H9 (cell line): ENCODE measurements around the gene DLG5. TPM values are rescaled to one million over a fixed set of nuclear protein-coding genes. Genes with fewer than 3 reads are reported as not detected.

Experiments used
- DNase-seq: peaks from one replicate; pipeline ENCODE4 v3.0.0-alpha.2; 2017
- H2AFZ ChIP-seq: one replicate; pipeline ENCODE4 v1.6.1; 2013; ENCODE audit warnings: mild to moderate bottlenecking, low read length, control low read depth, moderate library complexity
- H2AK5ac ChIP-seq: 2 replicates; pipeline ENCODE4 v1.6.1; 2013; ENCODE audit warnings: low read length, control low read depth, mixed read lengths; ENCODE audit not compliant: insufficient read length
- H2BK120ac ChIP-seq: one replicate; pipeline ENCODE4 v1.6.1; 2013; ENCODE audit warnings: low read depth, mild to moderate bottlenecking, low read length, control low read depth, inconsistent platforms; ENCODE audit not compliant: poor library complexity, severe bottlenecking
- H2BK12ac ChIP-seq: 2 replicates; pipeline ENCODE4 v1.6.1; 2013; ENCODE audit warnings: low read length, control low read depth, mixed read lengths, low read depth; ENCODE audit not compliant: insufficient read length
- H2BK15ac ChIP-seq: 2 replicates; pipeline ENCODE4 v1.6.1; 2013; ENCODE audit warnings: low read depth, low read length, control low read depth
- H2BK20ac ChIP-seq: one replicate; pipeline ENCODE4 v1.6.1; 2013; ENCODE audit warnings: low read depth, mild to moderate bottlenecking, low read length, control low read depth, inconsistent platforms; ENCODE audit not compliant: poor library complexity, severe bottlenecking
- H2BK5ac ChIP-seq: 2 replicates; pipeline ENCODE4 v1.6.1; 2013; ENCODE audit warnings: low read length, control low read depth, mixed read lengths; ENCODE audit not compliant: insufficient read length
- H3K14ac ChIP-seq: 2 replicates; pipeline ENCODE4 v1.6.1; 2013; ENCODE audit warnings: low read length, control low read depth; ENCODE audit not compliant: insufficient read depth
- H3K18ac ChIP-seq: 2 replicates; pipeline ENCODE4 v1.6.1; 2013; ENCODE audit warnings: low read depth, mild to moderate bottlenecking, mixed read lengths, low read length, control low read depth; ENCODE audit not compliant: insufficient read length
- H3K23ac ChIP-seq: 2 replicates; pipeline ENCODE4 v1.6.1; 2013; ENCODE audit warnings: low read length, control low read depth, mixed read lengths, low read depth; ENCODE audit not compliant: insufficient read length
- H3K23me2 ChIP-seq: 2 replicates; pipeline ENCODE4 v1.6.1; 2013; ENCODE audit warnings: low read depth, mild to moderate bottlenecking, mixed read lengths, low read length, control low read depth; ENCODE audit not compliant: insufficient read length, poor library complexity, severe bottlenecking
- H3K27ac ChIP-seq: 2 replicates; pipeline ENCODE4 v1.5.1; 2013; ENCODE audit warnings: low read length, control low read depth, mixed read lengths, low read depth; ENCODE audit not compliant: insufficient read length
- H3K27me3 ChIP-seq: 2 replicates; pipeline ENCODE4 v1.6.1; 2013; ENCODE audit warnings: low read length, control low read depth, inconsistent platforms; ENCODE audit not compliant: insufficient read depth
- H3K4ac ChIP-seq: 2 replicates; pipeline ENCODE4 v1.6.1; 2013; ENCODE audit warnings: low read depth, mild to moderate bottlenecking, control low read depth, inconsistent platforms, low read length, moderate library complexity
- H3K4me1 ChIP-seq: 2 replicates; pipeline ENCODE4 v1.6.1; 2013; ENCODE audit warnings: low read length, control low read depth, inconsistent platforms; ENCODE audit not compliant: insufficient read depth
- H3K4me2 ChIP-seq: 2 replicates; pipeline ENCODE4 v1.6.1; 2013; ENCODE audit warnings: low read length, control low read depth, mixed read lengths; ENCODE audit not compliant: insufficient read length, insufficient read depth
- H3K56ac ChIP-seq: 2 replicates; pipeline ENCODE4 v1.6.1; 2013; ENCODE audit warnings: low read depth, mild to moderate bottlenecking, mixed read lengths, low read length, control low read depth; ENCODE audit not compliant: insufficient read length
- H3K79me1 ChIP-seq: 2 replicates; pipeline ENCODE4 v1.6.1; 2013; ENCODE audit warnings: low read depth, mild to moderate bottlenecking, moderate library complexity, low read length, control low read depth, inconsistent platforms; ENCODE audit not compliant: insufficient read depth, poor library complexity, severe bottlenecking
- H3K79me2 ChIP-seq: 2 replicates; pipeline ENCODE4 v1.6.1; 2013; ENCODE audit warnings: low read length, control low read depth, inconsistent platforms; ENCODE audit not compliant: insufficient read depth
- H3K9ac ChIP-seq: 2 replicates; pipeline ENCODE4 v1.6.1; 2013; ENCODE audit warnings: low read length, control low read depth, mixed read lengths; ENCODE audit not compliant: insufficient read length; ENCODE audit errors: extremely low read depth
- H3K9me3 ChIP-seq: one replicate; pipeline ENCODE4 v1.6.1; 2013; ENCODE audit warnings: low read depth, low read length, inconsistent platforms; ENCODE audit not compliant: control insufficient read depth
- H3T11ph ChIP-seq: one replicate; pipeline ENCODE4 v1.6.1; 2013; ENCODE audit warnings: mild to moderate bottlenecking, low read length, control low read depth, inconsistent platforms
- H4K20me1 ChIP-seq: one replicate; pipeline ENCODE4 v1.6.1; 2013; ENCODE audit not compliant: control insufficient read depth, insufficient read length, insufficient read depth
- H4K5ac ChIP-seq: 2 replicates; pipeline ENCODE4 v1.6.1; 2013; ENCODE audit warnings: low read depth, mild to moderate bottlenecking, mixed read lengths, low read length, control low read depth; ENCODE audit not compliant: insufficient read length
- H4K8ac ChIP-seq: replicated peaks from 2 replicates; pipeline ENCODE4 v1.6.1; 2013; ENCODE audit warnings: low read length, control low read depth, mixed read lengths, low read depth; ENCODE audit not compliant: insufficient read length
- H4K91ac ChIP-seq: 2 replicates; pipeline ENCODE4 v1.6.1; 2013; ENCODE audit warnings: low read depth, mild to moderate bottlenecking, moderate library complexity, mixed read lengths, low read length, control low read depth; ENCODE audit not compliant: insufficient read length
- H3K27ac Mint-ChIP-seq, 3 experiments: 2 replicates in 2 of 3; 3 replicates in 1 of 3; pipeline ENCODE4 v1.8.0; 2020 to 2021; ENCODE audit warnings: mixed read lengths in 3 of 3, mild to moderate bottlenecking in 1 of 3, moderate library complexity in 1 of 3
- H3K27me3 Mint-ChIP-seq: 2 replicates; pipeline ENCODE4 v1.8.0; 2021; ENCODE audit warnings: low read depth, mild to moderate bottlenecking, moderate library complexity, mixed read lengths
- H3K36me3 Mint-ChIP-seq, 3 experiments: 2 replicates in 2 of 3; 3 replicates in 1 of 3; pipeline ENCODE4 v1.8.0; 2020 to 2021; ENCODE audit warnings: low read depth in 3 of 3, mixed read lengths in 3 of 3; ENCODE audit not compliant: insufficient read depth in 1 of 3
- H3K4me1 Mint-ChIP-seq, 2 experiments: 2 replicates each; pipeline ENCODE4 v1.8.0; 2020; ENCODE audit warnings: mixed read lengths in 2 of 2
- H3K4me3 Mint-ChIP-seq, 2 experiments: 2 replicates in 1 of 2; 3 replicates in 1 of 2; pipeline ENCODE4 v1.8.0; 2020 to 2021; ENCODE audit warnings: mild to moderate bottlenecking in 2 of 2, mixed read lengths in 2 of 2, moderate library complexity in 1 of 2
- H3K9me3 Mint-ChIP-seq, 2 experiments: 2 replicates in 1 of 2; 3 replicates in 1 of 2; pipeline ENCODE4 v1.8.0; 2020; ENCODE audit warnings: mild to moderate bottlenecking in 2 of 2, mixed read lengths in 2 of 2, moderate library complexity in 1 of 2
- CTCF ChIP-seq: fragments of 200-600 bp; sonication (generic); conservative IDR thresholded peaks from 3 replicates; pipeline ENCODE4 v1.8.0; 2021; ENCODE audit warnings: antibody characterized with exemption, mild to moderate bottlenecking
- WGBS: extraction: QIAGEN DNeasy Blood & Tissue Kit; methylation state at CpG from one replicate; pipeline ENCODE4 v1.1.7; 2013; ENCODE audit warnings: missing lambda C conversion rate, low lambda C conversion rate, mixed read lengths; ENCODE audit not compliant: insufficient read length; ENCODE audit errors: extremely low coverage; 5-methylcytosine and 5-hydroxymethylcytosine counted together
- total RNA-seq: library from RNA; stranded (reverse); gene quantifications from 2 replicates; pipeline ENCODE4 v1.2.1, GENCODE V29; 2021

DLG5 gene
- total RNA-seq, 1 experiment from 2014 or later: 67.4 TPM

DNA sequence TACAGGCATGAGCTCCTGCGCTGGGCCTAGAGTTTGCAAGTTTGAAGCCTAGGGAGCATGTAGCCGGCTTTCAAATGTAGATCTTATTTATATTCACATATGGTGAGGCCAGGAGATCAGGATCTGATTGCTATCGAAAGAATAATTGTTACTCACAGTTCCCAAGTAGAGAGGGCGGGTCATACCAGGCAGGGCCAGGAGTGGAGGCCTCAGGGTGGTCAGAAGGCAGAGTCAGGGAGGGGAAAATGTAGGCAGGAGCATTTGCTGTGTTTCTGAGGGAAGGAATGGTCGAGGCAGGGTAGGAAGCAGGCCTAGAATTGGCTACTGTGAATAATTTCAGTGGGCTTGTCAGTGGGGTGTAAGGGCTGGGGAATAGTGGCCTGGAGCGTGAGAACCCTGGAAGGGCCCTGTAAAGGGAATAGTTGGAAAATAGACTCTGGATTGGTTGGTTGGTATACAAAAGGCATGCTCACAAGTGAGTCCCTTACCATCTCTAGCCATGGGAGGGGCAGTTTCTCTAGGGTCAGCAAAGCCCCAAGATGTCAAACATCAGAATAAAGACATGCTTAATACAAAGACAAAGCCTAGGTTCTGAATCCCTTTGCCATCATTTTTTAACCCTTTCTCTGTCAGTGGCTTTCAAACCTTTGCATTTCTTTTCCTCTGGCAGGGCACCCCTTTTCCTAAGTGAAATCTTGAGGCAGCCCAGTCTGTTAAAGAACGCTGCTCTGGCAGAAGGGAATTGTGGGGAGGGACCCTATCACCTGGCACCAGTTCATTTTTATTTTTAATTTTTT lies 36.0 kb upstream of the DLG5 start:
- WGBS: no CpG with 5 or more reads among the region's 7 CpGs
- Histone ChIP-seq H4K5ac (no peak overlapping the region), H3K79me2 (no peaks in the 10 kb centered on the region), H3K56ac (no peak overlapping the region), H2AFZ (no peak overlapping the region), H3K23ac (no peak overlapping the region), H3K9ac (no peak overlapping the region), H3K27me3 (no peaks in the 10 kb centered on the region), H3K14ac (no peak overlapping the region), H2BK20ac (no peak overlapping the region), H2BK12ac (no peak overlapping the region), H3T11ph (no peak overlapping the region), H2BK5ac (no peak overlapping the region), H2AK5ac (no peak overlapping the region), H4K20me1 (no peaks in the 10 kb centered on the region), H2BK15ac (no peak overlapping the region), H2BK120ac (no peak overlapping the region), H3K23me2 (no peaks in the 10 kb centered on the region), H3K27ac (no peak overlapping the region), H4K8ac (no peak overlapping the region), H3K9me3 (peaks cover 14% of the 10 kb centered on the region), H3K4ac (no peak overlapping the region), H3K18ac (no peak overlapping the region), H3K4me1 (no peaks in the 10 kb centered on the region), H3K4me2 (no peak overlapping the region), H4K91ac (no peak overlapping the region), H3K79me1 (no peaks in the 10 kb centered on the region)
- H3K9me3 Mint-ChIP-seq: peaks cover 22 to 24% of the 10 kb centered on the region in 2 experiments
- H3K4me3 Mint-ChIP-seq: 0 out of 5 replicates have a peak overlapping the region, but pooled peaks of 1 of the 2 experiments have one; percentile 4
- H3K27ac Mint-ChIP-seq: peak overlapping the region; percentile 53 to 87 (median 64)
- H3K4me1 Mint-ChIP-seq: peaks cover 6 to 7% of the 10 kb centered on the region in 2 experiments
- H3K27me3 Mint-ChIP-seq: no peaks in the 10 kb centered on the region
- no peak for TF ChIP-seq CTCF
- peaks cover 13 to 18% (median 17%) of the 10 kb centered on the region in 3 experiments for H3K36me3 Mint-ChIP-seq
- no peak for DNase-seq
